ENCODE data around the gene ATG16L2.
"Not testable (repeated sequence)": the region's sequence is repeated elsewhere in the genome, so short reads cannot be mapped to it uniquely, and the experiment has no call there.

Gene ATG16L2

DNA sequence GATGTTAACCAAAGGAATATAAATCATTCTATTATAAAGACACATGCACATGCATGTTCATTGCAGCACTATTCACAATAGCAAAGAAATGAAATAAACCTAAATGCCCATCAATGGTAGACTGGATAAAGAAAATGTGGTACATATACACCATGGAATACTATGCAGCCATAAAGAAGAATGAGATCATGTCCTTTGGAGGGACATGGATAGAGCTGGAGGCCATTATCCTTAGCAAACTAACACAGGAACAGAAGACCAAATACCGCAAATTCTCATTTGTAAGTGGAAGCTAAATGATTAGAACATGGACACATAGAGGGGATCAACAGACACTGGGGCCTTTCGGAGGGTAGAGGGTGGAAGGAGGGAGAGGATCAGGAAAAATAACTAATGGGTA lies 44.1 kb downstream of the ATG16L2 start:
- H3K79me2 ChIP-seq (ENCODE audit: control insufficient read depth, insufficient read depth, low read length, poor library complexity); H3K4ac ChIP-seq (ENCODE audit: low read depth, low read length); H3K36me3 ChIP-seq (ENCODE audit: control insufficient read depth in 1 of 2, insufficient read depth in 2 of 2, low read length in 2 of 2); H3K27ac ChIP-seq (ENCODE audit: low read depth, low read length); H3K9ac ChIP-seq (ENCODE audit: low read length); H3K18ac ChIP-seq (ENCODE audit: low read length); H2BK120ac ChIP-seq (ENCODE audit: insufficient read depth, low read length, poor library complexity); H3K9me3 ChIP-seq (ENCODE audit: insufficient read depth, low read depth, low read length); H2BK5ac ChIP-seq (ENCODE audit: low read depth, low read length, poor library complexity); H3K79me1 ChIP-seq (ENCODE audit: low read length); H2AK5ac ChIP-seq (ENCODE audit: low read length); H3K4me3 ChIP-seq (ENCODE audit: low read depth, low read length); H4K91ac ChIP-seq (ENCODE audit: low read depth, low read length); DNase-seq; H2BK12ac ChIP-seq (ENCODE audit: low read length); H4K8ac ChIP-seq (ENCODE audit: low read depth, low read length); H3K4me2 ChIP-seq (ENCODE audit: low read length); H3K27me3 ChIP-seq (ENCODE audit: insufficient read depth, low read length); H3K4me1 ChIP-seq (ENCODE audit: control insufficient read depth in 1 of 2, insufficient read depth in 2 of 2, low read length in 2 of 2); H3K14ac ChIP-seq (ENCODE audit: low read length); H2AFZ ChIP-seq (ENCODE audit: insufficient read depth, low read length, poor library complexity); H4K12ac ChIP-seq (ENCODE audit: low read depth, low read length); H3K23ac ChIP-seq (ENCODE audit: low read length): not testable (repeated sequence)
- WGBS (ENCODE audit: extremely low coverage, insufficient coverage, insufficient read length): no CpG with 5 or more reads among the region's 2 CpGs

DNA sequence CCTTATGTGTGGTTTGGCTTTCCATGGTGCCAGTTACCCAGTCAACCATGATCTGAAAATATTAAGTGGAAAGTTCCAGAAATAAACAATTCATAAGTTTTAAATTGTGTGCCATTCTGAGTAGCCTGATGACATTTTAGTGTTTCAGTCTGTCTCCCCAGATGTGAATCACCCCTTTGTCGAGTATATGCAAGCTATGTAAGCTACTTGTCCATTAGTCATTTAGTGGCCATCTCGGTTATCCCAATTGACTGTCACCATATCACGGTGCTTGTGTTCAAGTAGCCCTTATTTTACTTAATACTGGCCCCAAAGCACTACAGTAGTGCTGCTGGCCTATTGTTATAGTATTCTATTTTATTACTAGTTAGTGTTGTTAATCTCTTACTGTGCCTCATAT lies 44.9 kb downstream of the ATG16L2 start:
- Histone ChIP-seq H2AK5ac (ENCODE audit: low read length) (no peak overlapping the region), H4K91ac (ENCODE audit: low read depth, low read length) (no peak overlapping the region), H3K9me3 (ENCODE audit: insufficient read depth, low read depth, low read length) (no peaks in the 10 kb centered on the region), H3K36me3 (ENCODE audit: control insufficient read depth in 1 of 2, insufficient read depth in 2 of 2, low read length in 2 of 2) (no peaks in the 10 kb centered on the region), H2AFZ (ENCODE audit: insufficient read depth, low read length, poor library complexity) (no peak overlapping the region), H3K79me2 (ENCODE audit: control insufficient read depth, insufficient read depth, low read length, poor library complexity) (no peaks in the 10 kb centered on the region), H3K18ac (ENCODE audit: low read length) (no peak overlapping the region), H4K8ac (ENCODE audit: low read depth, low read length) (no peak overlapping the region), H2BK5ac (ENCODE audit: low read depth, low read length, poor library complexity) (no peak overlapping the region), H3K4me2 (ENCODE audit: low read length) (no peak overlapping the region), H2BK12ac (ENCODE audit: low read length) (no peak overlapping the region), H3K27me3 (ENCODE audit: insufficient read depth, low read length) (no peaks in the 10 kb centered on the region), H3K27ac (ENCODE audit: low read depth, low read length) (no peak overlapping the region), H3K14ac (ENCODE audit: low read length) (no peak overlapping the region), H3K9ac (ENCODE audit: low read length) (no peak overlapping the region), H3K79me1 (ENCODE audit: low read length) (no peaks in the 10 kb centered on the region), H3K23ac (ENCODE audit: low read length) (no peak overlapping the region), H2BK120ac (ENCODE audit: insufficient read depth, low read length, poor library complexity) (no peak overlapping the region), H4K12ac (ENCODE audit: low read depth, low read length) (no peak overlapping the region), H3K4ac (ENCODE audit: low read depth, low read length) (no peak overlapping the region), H3K4me3 (ENCODE audit: low read depth, low read length) (no peak overlapping the region), H3K4me1 (ENCODE audit: control insufficient read depth in 1 of 2, insufficient read depth in 2 of 2, low read length in 2 of 2) (no peaks in the 10 kb centered on the region)
- no peak for DNase-seq
- WGBS (ENCODE audit: extremely low coverage, insufficient coverage, insufficient read length): no CpG with 5 or more reads among the region's 3 CpGs

DNA sequence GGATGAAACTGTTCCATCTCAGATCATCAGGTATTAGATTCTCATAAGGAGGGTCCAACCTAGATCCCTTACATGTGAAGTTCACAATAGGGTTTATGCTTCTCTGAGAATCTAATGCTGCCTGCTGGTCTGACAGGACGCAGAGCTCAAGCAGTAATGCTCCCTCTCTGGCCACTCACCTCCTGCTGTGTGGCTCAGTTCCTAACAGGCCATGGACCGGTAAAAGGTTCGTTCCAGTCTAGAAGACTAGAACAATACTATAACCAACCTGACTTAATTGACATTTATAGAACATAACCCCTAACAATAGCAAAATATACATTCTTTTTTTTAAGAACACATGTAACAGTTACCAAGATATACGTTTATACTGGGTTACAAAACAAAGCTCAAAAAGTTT lies 45.8 kb downstream of the ATG16L2 start:
- DNase-seq: no peak
- Histone ChIP-seq H3K4me2 (ENCODE audit: low read length) (no peak overlapping the region), H3K9me3 (ENCODE audit: insufficient read depth, low read depth, low read length) (no peaks in the 10 kb centered on the region), H4K8ac (ENCODE audit: low read depth, low read length) (no peak overlapping the region), H3K4me3 (ENCODE audit: low read depth, low read length) (no peak overlapping the region), H3K9ac (ENCODE audit: low read length) (no peak overlapping the region), H3K27me3 (ENCODE audit: insufficient read depth, low read length) (no peaks in the 10 kb centered on the region), H3K36me3 (ENCODE audit: control insufficient read depth in 1 of 2, insufficient read depth in 2 of 2, low read length in 2 of 2) (no peaks in the 10 kb centered on the region), H2BK5ac (ENCODE audit: low read depth, low read length, poor library complexity) (no peak overlapping the region), H2AFZ (ENCODE audit: insufficient read depth, low read length, poor library complexity) (no peak overlapping the region), H2AK5ac (ENCODE audit: low read length) (no peak overlapping the region), H2BK120ac (ENCODE audit: insufficient read depth, low read length, poor library complexity) (no peak overlapping the region), H3K79me1 (ENCODE audit: low read length) (no peaks in the 10 kb centered on the region), H3K4ac (ENCODE audit: low read depth, low read length) (no peak overlapping the region), H3K23ac (ENCODE audit: low read length) (no peak overlapping the region), H4K12ac (ENCODE audit: low read depth, low read length) (no peak overlapping the region), H3K79me2 (ENCODE audit: control insufficient read depth, insufficient read depth, low read length, poor library complexity) (no peaks in the 10 kb centered on the region), H3K18ac (ENCODE audit: low read length) (no peak overlapping the region), H2BK12ac (ENCODE audit: low read length) (no peak overlapping the region), H3K14ac (ENCODE audit: low read length) (no peak overlapping the region), H3K4me1 (ENCODE audit: control insufficient read depth in 1 of 2, insufficient read depth in 2 of 2, low read length in 2 of 2) (no peaks in the 10 kb centered on the region), H4K91ac (ENCODE audit: low read depth, low read length) (no peak overlapping the region), H3K27ac (ENCODE audit: low read depth, low read length) (no peak overlapping the region)
- no CpG with 5 or more reads among the region's 4 CpGs for WGBS (ENCODE audit: extremely low coverage, insufficient coverage, insufficient read length)

DNA sequence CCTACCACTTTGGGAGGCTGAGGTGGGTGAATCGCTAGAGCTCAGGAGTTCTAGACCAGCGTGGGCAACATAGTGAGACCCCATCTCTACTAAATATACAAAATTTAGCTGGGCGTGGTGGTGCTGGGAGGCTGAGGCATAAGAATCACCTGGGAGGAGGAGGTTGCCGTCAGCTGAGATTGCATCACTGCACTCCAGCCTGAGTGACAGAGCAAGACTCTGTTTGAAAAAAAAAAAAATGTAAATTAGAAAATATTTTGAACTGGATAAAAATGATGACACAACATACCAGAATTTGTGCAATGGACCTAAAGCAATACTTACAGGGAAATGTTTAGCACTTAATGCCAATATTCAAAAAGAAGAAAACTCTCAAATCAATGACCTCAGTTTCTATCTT lies 46.4 kb downstream of the ATG16L2 start:
- H3K4me3 ChIP-seq (ENCODE audit: low read depth, low read length): no peak overlapping the region
- no peaks in the 10 kb centered on the region for H3K4me1 ChIP-seq (ENCODE audit: control insufficient read depth in 1 of 2, insufficient read depth in 2 of 2, low read length in 2 of 2)
- H4K12ac ChIP-seq (ENCODE audit: low read depth, low read length): no peak overlapping the region
- H2AFZ ChIP-seq (ENCODE audit: insufficient read depth, low read length, poor library complexity): no peak overlapping the region
- no CpG with 5 or more reads among the region's 4 CpGs for WGBS (ENCODE audit: extremely low coverage, insufficient coverage, insufficient read length)
- no peaks in the 10 kb centered on the region for H3K36me3 ChIP-seq (ENCODE audit: control insufficient read depth in 1 of 2, insufficient read depth in 2 of 2, low read length in 2 of 2)
- no peak overlapping the region for H3K14ac ChIP-seq (ENCODE audit: low read length)
- H3K27me3 ChIP-seq (ENCODE audit: insufficient read depth, low read length): no peaks in the 10 kb centered on the region
- no peak overlapping the region for H2BK5ac ChIP-seq (ENCODE audit: low read depth, low read length, poor library complexity)
- no peak overlapping the region for H4K91ac ChIP-seq (ENCODE audit: low read depth, low read length)
- H2BK120ac ChIP-seq (ENCODE audit: insufficient read depth, low read length, poor library complexity): no peak overlapping the region
- no peak overlapping the region for H2AK5ac ChIP-seq (ENCODE audit: low read length)
- no peak overlapping the region for H3K4ac ChIP-seq (ENCODE audit: low read depth, low read length)
- H3K9me3 ChIP-seq (ENCODE audit: insufficient read depth, low read depth, low read length): no peaks in the 10 kb centered on the region
- H3K27ac ChIP-seq (ENCODE audit: low read depth, low read length): no peak overlapping the region
- H3K79me2 ChIP-seq (ENCODE audit: control insufficient read depth, insufficient read depth, low read length, poor library complexity): no peaks in the 10 kb centered on the region
- no peak overlapping the region for H2BK12ac ChIP-seq (ENCODE audit: low read length)
- H3K18ac ChIP-seq (ENCODE audit: low read length): no peak overlapping the region
- H3K23ac ChIP-seq (ENCODE audit: low read length): no peak overlapping the region
- peak in 1 of 2 donors; percentile 45 for DNase-seq
- no peaks in the 10 kb centered on the region for H3K79me1 ChIP-seq (ENCODE audit: low read length)
- H3K4me2 ChIP-seq (ENCODE audit: low read length): no peak overlapping the region
- H4K8ac ChIP-seq (ENCODE audit: low read depth, low read length): no peak overlapping the region
- no peak overlapping the region for H3K9ac ChIP-seq (ENCODE audit: low read length)

Data from trophoblast cell (in vitro differentiated cells and primary cell).